Measurements from ENCODE around the gene CEP85L.

DNA sequence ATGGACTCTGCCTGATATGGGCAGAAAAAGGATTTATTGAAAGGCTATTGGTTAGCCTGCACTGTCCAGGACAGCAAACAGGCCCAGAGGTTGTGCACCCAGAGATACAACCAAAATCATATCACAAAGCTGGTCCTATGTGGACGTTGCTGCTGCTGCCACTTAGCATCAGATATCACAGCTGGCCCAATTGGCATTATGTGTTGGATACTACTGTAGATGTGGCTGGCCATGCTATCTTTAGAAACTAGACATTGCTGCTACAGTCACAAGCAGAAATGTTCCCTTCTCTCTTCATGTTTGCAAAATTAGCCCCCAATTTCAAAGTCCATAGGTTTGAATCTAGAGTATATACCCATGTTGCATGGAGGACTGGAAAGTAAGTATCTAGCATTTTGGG lies 42.2 kb upstream of the CEP85L start:
- no peak for TF ChIP-seq CTCF (IDR thresholded peaks at IDR 0.05; ENCODE audit: insufficient read depth, low read depth, low read length)
- no peak for TF ChIP-seq EZH2 (IDR thresholded peaks at IDR 0.05; ENCODE audit: insufficient read depth, low read length)
